GM21390 (cell line): ENCODE data around the gene EDN1.
A peak's percentile ranks its signal among the peaks of the same experiment; 100 is the strongest.

Experiments
- ATAC-seq: cut with Tn5 transposase; IDR thresholded peaks from one replicate; pipeline ENCODE4 v1.9.1; 2021; ENCODE audit not compliant: unreplicated experiment

The EDN1 gene

GRCh38 chr6:12289933-12290820 is at the start of gene EDN1:
Gene EDN1, plus strand, starts transcription at chr6:12290361. Its CDS starts 269 bp downstream, at chr6:12290630.
- ATAC-seq, result peak; percentile 86

- no peak for ATAC-seq
Observed at GRCh38 chr6:12241493-12242175, 48.5 kb upstream of the EDN1 start.

- no peak for ATAC-seq
Observed at GRCh38 chr6:12243169-12243568, 47.0 kb upstream of the EDN1 start.

- ATAC-seq, result no peak
Observed at GRCh38 chr6:12245360-12245759, 44.8 kb upstream of the EDN1 start.

GRCh38 chr6:12245763-12246718 is 44.1 kb upstream of the EDN1 start:
- ATAC-seq, result no peak

DNA sequence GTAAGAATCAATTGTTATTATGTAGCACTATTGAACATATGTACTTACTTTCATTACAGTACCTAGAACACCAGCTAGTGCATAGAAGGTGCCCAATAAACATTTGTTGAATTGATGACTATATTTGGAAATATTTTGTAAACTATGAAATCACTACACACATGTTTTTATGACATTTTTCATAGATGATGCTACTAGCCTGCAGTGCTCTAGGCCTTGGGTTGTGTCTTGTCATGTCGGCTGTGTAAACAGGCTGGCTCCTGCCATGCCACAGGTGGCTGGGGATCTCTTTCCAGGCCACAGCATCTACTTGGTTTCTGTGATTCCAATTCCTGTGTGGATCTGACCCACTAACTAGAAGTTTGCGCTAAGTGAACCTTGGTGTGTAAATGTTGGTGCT is 43.3 kb upstream of the EDN1 start:
- ATAC-seq, result no peak

DNA sequence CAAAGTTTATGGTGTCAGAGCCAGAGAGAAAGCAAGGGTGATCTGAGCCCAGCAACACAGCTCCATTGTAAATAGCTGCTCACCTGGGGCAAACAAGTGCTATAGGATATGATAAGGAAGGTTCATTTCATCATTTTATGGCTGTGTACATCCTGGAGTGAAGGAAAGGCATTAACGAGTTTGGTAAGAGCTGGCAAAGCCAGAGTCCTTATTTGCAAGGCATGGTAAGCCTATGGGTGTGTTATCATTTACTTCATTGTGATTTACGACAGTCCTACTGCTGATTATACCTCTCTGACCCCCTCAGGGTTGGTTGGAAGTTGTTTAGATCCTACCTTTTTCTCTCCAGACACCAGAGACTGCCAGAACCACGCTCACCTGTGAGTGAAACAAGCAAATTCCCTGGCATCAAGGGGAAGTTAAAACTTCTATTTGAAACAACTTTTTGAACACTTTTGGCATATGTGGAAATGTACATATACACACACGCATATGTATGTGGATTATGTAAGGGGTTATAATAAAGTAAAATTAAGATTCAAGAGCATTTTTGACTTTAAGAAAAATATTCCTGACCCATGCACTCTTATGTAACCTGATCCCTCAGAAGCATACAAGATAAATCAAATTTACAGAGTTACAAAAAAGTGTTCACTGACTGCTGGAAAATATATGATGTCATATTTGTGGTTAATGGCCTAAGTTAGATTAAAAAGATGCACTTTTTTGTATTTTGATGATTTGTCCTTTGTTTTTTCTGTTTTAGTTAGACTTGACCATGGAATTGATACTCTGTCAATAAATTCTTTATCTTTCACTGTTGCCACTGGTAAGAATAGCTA is 40.4 kb upstream of the EDN1 start:
- no peak for ATAC-seq

DNA sequence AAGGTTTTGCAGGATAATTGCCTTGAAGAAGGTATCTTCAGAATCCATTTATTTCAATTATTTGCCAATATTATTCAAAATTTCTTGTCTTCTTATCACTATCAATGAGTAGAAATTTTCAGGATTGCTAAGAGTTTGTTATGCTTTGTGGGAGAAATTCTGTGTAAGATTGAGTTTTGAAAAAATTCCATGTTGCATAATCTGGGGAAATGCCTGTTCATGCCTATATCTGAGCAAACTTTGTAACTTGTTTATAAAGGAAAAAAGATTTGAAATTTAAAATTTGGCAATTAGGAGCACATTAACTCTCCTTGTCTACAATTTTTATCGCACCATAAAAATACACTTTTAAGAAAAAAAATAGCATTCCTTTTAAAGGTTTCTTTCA is 39.8 kb upstream of the EDN1 start:
- ATAC-seq, result no peak

DNA sequence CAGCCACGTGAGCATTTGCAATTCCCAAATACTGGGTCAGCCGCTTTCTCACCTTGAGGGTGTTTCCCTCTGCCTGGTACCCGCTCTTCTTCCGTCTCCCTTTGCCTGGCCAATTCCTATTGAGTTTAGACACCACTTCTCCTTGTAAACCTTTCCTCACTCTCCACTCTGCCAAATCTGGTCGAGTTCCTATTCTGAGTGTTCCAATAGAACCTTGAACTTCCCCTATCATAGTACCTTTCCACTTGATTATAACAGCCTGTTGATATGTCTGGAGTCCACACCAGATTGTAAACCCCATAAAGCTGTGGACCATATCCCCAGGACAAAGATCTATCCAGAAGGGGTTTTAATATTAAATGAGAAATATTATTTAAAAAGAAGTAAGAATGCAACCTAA is 36.0 kb upstream of the EDN1 start:
- ATAC-seq, result no peak

DNA sequence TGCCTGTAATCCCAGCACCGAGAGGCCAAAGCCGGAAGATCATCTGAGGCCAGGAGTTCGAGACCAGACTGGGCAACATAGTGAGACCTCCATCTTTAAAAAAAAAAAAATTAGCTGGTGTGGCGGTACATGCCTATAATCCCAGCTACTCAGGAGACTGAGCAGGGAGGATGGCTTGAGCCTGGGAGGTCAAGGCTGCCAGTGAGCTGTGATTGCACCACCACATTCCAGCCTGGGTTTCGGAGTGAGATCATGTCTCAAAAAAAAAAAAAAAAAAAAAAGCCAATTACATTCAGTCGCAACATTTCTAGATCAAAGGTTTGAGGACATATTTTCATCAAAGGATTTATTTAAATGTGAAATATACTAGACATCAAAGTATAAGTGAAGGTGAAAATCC is 32.0 kb upstream of the EDN1 start:
- no peak for ATAC-seq

- no peak for ATAC-seq
Observed at GRCh38 chr6:12258591-12259075, 31.5 kb upstream of the EDN1 start.

DNA sequence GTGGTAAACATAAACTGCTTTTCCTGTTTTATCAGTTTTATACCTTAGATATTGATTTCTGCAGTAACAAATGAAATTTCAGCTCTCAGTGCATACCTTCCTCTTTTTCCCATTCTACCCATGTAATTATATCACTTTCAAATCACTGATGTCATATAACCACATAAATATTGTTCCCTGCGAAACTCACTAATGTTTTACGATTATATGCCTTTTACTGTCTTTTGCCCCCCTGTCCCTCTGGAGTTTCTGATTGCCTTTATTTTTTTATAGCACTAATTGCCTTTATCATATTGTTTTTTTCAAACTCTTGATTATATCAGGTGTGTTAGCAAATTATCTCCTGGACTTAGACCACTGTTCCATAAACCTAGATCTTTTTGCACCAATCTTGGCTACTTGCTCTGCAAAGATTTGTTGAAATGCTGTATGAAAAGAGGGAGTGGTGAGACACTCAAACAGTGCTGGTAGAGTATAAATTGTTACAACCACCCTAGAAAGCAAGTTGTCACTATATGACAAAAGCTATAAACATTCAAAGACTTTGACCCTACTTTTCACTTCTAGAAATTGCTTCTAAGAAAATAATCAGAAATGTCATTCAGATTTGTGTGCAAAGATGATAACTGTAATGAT is 29.6 kb upstream of the EDN1 start:
- no peak for ATAC-seq

DNA sequence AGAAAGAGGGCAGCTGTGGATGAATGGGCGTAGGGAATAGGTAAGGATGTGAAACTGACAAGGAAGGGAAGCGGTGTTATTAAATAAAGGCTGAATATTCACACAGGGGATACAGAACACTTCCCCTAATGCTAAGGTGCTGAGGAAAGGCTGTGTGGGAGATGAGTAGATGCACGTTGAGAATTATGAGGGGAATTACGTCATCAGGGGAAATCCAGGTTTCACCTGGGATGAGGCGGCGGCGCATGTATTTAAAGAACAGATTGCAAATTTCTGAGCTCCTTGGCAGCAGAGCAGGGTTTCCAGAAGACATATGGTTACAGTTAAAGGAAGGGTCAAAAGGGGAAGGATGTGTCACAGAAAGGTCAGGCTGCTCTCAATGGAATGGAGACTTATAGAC is 28.7 kb upstream of the EDN1 start:
- no peak for ATAC-seq

DNA sequence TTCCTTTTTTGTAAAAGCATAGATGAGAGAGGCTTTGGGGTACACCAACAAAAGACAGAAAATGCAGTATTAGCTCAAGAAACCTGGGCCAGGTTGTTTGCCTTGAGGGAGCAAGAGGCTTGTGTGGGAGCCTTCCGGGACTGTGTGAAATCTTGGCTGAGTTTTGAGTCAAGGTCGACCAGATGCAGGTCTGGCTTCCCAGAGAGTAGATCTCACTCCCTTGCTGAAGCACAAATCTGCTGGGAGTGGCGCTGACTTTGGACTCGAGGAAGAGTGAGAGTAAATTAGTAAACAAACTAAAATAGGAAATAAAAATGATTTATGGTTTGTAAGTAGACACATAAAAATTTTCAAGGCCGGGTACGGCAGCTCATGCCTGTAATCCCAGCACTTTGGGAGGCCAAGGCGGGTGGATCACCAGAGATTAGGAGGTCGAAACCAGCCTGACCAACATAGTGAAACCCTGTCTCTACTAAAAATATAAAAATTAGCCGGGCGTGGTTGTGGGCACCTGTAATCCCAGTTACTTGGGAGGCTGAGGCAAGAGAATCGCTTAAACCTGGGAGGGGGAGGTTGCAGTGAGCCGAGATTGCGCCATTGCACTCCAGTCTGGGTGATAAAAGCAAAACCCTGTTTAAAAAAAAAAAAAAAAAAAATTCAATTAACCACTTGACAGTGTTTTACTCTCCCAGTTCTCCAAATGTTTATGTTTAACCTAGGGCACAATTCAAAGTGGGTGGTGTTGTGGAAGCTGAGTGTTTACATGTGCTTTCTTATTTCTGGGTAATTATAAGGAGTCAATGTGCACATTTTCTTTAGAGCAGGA is 27.7 kb upstream of the EDN1 start:
- ATAC-seq, result no peak

GRCh38 chr6:12263403-12263802 is 26.8 kb upstream of the EDN1 start:
- no peak for ATAC-seq

GRCh38 chr6:12264671-12265070 is 25.5 kb upstream of the EDN1 start:
- no peak for ATAC-seq

DNA sequence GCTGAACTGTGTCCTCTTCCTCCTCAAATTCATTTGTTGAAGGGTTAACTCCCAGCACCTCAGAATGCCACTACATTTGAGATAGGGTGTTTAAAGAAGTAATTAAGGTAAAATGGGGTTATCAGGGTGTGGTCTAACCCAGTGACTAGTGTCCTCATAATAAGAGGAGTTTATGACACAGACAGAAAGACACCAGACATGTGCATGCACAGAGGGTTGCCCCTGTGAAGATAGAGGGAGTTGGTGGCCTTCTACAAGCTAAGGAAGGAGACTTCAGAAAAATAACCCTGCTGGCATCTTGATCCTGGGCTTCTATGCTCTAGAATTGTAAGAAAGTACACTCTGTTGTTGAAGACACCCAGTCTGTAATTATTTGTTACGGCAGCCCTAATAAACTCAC is 24.9 kb upstream of the EDN1 start:
- ATAC-seq, result no peak

DNA sequence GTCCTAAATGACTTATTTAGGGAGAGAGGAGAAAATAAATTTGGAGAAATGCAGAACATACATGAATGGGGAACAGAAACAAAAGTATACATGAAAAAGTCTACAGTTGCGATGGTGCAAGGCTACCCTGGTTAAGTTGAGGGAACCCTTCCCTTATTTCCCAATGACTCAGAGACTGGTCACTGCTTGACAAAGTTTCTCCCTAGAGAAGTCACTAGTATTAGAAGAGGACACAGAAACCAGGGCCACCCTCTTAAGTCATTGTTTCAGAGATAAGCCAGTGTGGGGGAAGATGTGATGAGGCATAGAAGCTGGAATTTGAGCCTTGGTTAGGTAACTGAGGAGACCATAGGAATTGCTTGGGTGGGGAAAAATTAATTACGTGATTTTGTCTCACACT is 24.4 kb upstream of the EDN1 start:
- ATAC-seq, result no peak

GRCh38 chr6:12266571-12266970 is 23.6 kb upstream of the EDN1 start:
- ATAC-seq, result no peak
